Esophagus (tissue), 2 donors: ENCODE measurements around the gene PTOV1. TPM values are rescaled to one million over a fixed set of nuclear protein-coding genes. Genes with fewer than 3 reads are reported as not detected.
A peak's percentile ranks its signal among the peaks of the same experiment; 100 is the strongest.

Experiments
- H3K27ac ChIP-seq, 2 donors: one replicate each; pipeline ENCODE4 v1.5.1; 2013; ENCODE audit warnings: low read depth in 2 of 2, mild to moderate bottlenecking in 2 of 2, inconsistent platforms in 1 of 2, low read length in 1 of 2, moderate library complexity in 1 of 2
- H3K27me3 ChIP-seq, 2 donors: one replicate each; pipeline ENCODE4 v1.6.1; 2013; ENCODE audit warnings: low read length in 2 of 2, control low read depth in 1 of 2, mild to moderate bottlenecking in 1 of 2; ENCODE audit not compliant: insufficient read depth in 2 of 2, control insufficient read depth in 1 of 2
- H3K36me3 ChIP-seq, 2 donors: one replicate each; pipeline ENCODE4 v1.6.1; 2013; ENCODE audit warnings: low read length in 1 of 2; ENCODE audit not compliant: control insufficient read depth in 2 of 2, insufficient read depth in 2 of 2
- H3K4me1 ChIP-seq, 2 donors: one replicate each; pipeline ENCODE4 v1.6.1; 2013; ENCODE audit warnings: low read length in 1 of 2; ENCODE audit not compliant: control insufficient read depth in 2 of 2, insufficient read depth in 2 of 2
- H3K4me3 ChIP-seq, 2 donors: one replicate each; pipeline ENCODE4 v1.5.1; 2013; ENCODE audit warnings: low read length in 2 of 2, mild to moderate bottlenecking in 2 of 2, low read depth in 1 of 2, moderate library complexity in 1 of 2
- H3K9me3 ChIP-seq, 2 donors: one replicate each; pipeline ENCODE4 v1.6.1; 2013; ENCODE audit warnings: mild to moderate bottlenecking in 2 of 2, low read depth in 1 of 2, low read length in 1 of 2, moderate library complexity in 1 of 2; ENCODE audit not compliant: control insufficient read depth in 2 of 2, insufficient read depth in 1 of 2
- WGBS, 2 donors: extraction: QIAGEN DNeasy Blood & Tissue Kit; methylation state at CpG; one replicate each; pipeline ENCODE4 v1.1.7; 2013; 5-methylcytosine and 5-hydroxymethylcytosine counted together
- polyA plus RNA-seq, 2 donors: library from polyadenylated mRNA; stranded (reverse); fragments of 200-250 nt; gene quantifications; one replicate each; pipeline ENCODE4 v1.2.3, GENCODE V29; 2013
- donor health status: healthy with polysubstance abuse.
- donor health status: Bipolar disorder and iron deficiency.

Gene PTOV1
- polyA plus RNA-seq, 2 donors, result 59.1 to 92.8 TPM

GRCh38 chr19:49876422-49877019 is 25.6 kb downstream of the PTOV1 start:
- no peaks in the 10 kb centered on the region for H3K9me3 ChIP-seq
- H3K36me3 ChIP-seq, result peaks cover 13 to 26% of the 10 kb centered on the region in 2 donors
- WGBS, 2 donors, result 0 to 1% methylated on average over 46 of the region's 46 CpGs
- peaks cover 2 to 11% of the 10 kb centered on the region in 2 donors for H3K4me1 ChIP-seq
- H3K27me3 ChIP-seq, result no peaks in the 10 kb centered on the region
- peak overlapping the region; percentile 97 to 100 for H3K27ac ChIP-seq
- H3K4me3 ChIP-seq, result peak overlapping the region; percentile 94 to 96

- no peaks in the 10 kb centered on the region for H3K9me3 ChIP-seq
- peak within 1 kb of the TSS; percentile 94 to 96 for H3K4me3 ChIP-seq
- H3K27me3 ChIP-seq, result no peaks in the 10 kb centered on the region
- peaks cover 2 to 11% of the 10 kb centered on the region in 2 donors for H3K4me1 ChIP-seq
- peaks cover 11 to 31% of the 10 kb centered on the region in 2 donors for H3K36me3 ChIP-seq
- WGBS, 2 donors, result 0% methylated on average over 60 to 61 of the region's 61 CpGs
- peak within 1 kb of the TSS; percentile 97 to 100 for H3K27ac ChIP-seq
Observed at GRCh38 chr19:49877020-49877878, 26.3 kb downstream of the PTOV1 start, which contains the start of the genes AKT1S1 and TBC1D17. TSS of gene AKT1S1 (minus strand) at chr19:49877355. CDS start at chr19:49873295, 4,060 bp downstream. TSS of gene TBC1D17 (plus strand) at chr19:49877702. CDS start at chr19:49877724, 22 bp downstream.

DNA sequence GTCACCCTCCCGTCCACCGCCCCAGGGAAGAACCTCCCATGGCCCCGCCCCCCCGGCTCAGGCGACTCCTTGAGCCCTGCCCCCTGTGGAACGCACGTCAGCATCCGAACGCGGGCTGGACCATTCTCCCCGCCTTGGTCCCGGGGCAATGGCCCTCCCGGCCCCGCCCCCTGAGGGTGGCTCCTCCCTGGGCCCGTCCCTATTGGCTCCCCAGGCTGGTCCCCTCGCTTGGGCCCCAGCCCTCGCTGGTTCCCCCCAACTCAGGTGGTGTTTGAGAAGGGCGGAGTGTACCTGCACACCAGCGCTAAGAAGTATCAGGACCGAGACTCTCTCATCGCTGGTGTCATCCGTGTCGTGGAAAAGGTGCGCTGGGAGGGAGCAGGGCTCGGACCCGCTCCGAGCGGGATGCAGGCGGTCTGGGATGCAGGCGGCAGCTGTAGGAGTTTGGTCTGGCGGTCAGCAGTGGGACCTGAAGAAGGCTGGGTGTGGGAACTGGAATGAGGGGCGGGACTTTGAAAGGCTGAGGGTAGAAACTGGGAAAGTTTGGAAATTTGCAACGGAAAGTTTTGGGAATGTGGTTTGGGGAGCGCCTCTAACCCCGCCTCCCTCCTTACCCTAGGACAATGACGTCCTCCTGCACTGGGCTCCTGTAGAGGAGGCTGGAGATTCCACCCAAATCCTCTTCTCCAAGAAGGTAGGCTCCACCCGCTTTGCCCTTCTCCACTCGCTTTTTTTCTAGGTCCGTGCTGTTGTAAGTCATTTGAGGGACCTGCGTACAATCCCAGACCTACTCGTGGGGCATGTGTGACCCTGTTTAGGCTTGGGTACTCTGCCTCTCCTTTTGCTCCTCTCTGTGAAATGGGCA is 27.2 kb downstream of the PTOV1 start:
- no peaks in the 10 kb centered on the region for H3K27me3 ChIP-seq
- 6 to 9% methylated on average over 41 of the region's 41 CpGs for WGBS, 2 donors
- H3K36me3 ChIP-seq, result peaks cover 20 to 37% of the 10 kb centered on the region in 2 donors
- H3K4me3 ChIP-seq, result peak overlapping the region; percentile 64 to 67
- peak overlapping the region; percentile 97 to 100 for H3K27ac ChIP-seq
- peaks cover 2 to 11% of the 10 kb centered on the region in 2 donors for H3K4me1 ChIP-seq
- no peaks in the 10 kb centered on the region for H3K9me3 ChIP-seq

DNA sequence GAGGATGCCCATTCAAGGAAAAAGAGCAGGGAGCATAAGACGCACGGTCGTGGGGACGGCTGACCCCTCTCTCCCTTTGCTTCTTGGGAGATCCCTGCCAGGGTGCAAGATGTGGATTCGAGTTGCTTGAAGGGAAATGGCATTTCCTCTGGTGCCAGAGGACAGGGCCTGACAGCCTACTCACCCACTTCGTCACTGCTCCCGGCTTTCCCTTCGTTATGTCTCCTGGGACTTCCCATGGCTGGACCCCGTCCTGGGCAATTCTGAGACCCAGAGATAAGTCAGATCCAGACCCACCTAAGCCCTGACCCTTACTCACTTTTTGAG is 27.7 kb downstream of the PTOV1 start:
- no peaks in the 10 kb centered on the region for H3K9me3 ChIP-seq
- H3K27me3 ChIP-seq, result no peaks in the 10 kb centered on the region
- H3K36me3 ChIP-seq, result peaks cover 26 to 40% of the 10 kb centered on the region in 2 donors
- peak overlapping the region in 1 of 2 donors; percentile 64 for H3K4me3 ChIP-seq
- whole genome bisulfite sequencing, 2 donors, result 80 to 82% methylated on average over 9 of the region's 9 CpGs
- peak overlapping the region in 1 of 2 donors; percentile 100 for H3K27ac ChIP-seq
- peaks cover 2 to 11% of the 10 kb centered on the region in 2 donors for H3K4me1 ChIP-seq

DNA sequence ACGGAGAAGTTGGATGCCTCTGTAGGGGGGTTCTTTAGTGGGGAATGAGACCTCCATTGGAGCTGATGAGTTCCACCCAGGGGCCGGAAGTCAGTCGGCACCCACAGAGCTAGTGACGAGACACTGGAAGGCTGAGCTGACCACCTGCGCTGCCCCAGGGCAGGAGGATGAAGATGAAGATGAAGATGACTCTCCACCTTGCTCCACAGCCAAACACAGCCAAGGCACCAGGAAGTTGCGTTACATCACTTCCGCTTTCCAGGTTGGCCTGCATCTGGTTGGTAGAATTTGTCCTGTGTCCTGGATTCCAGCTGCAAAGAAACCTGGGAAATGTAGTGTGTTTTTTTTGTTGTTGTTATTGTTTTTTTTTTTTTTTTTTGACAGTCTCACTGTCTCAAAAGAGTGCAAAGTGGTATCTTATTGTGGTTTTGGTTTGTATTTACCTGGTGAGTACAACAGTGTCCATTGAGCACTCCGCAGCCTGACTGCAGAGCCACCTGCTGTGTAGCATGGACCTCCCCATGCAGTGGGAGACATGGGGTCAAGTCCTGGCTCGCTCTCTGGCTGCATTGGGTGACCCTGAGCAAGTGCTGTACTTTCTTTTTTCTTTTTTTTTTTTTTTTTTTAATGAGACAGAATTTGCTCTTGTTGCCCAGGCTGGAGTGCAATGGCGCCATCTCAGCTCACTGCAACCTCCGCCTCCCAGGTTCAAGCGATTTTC is 28.4 kb downstream of the PTOV1 start:
- Histone ChIP-seq H3K27ac (no peak overlapping the region), H3K36me3 (peaks cover 27 to 47% of the 10 kb centered on the region in 2 donors), H3K9me3 (no peaks in the 10 kb centered on the region), H3K4me1 (peaks cover under 1 to 11% of the 10 kb centered on the region in 2 donors), H3K27me3 (no peaks in the 10 kb centered on the region), H3K4me3 (no peak overlapping the region)
- 95 to 98% methylated on average over 12 of the region's 12 CpGs for WGBS, 2 donors

DNA sequence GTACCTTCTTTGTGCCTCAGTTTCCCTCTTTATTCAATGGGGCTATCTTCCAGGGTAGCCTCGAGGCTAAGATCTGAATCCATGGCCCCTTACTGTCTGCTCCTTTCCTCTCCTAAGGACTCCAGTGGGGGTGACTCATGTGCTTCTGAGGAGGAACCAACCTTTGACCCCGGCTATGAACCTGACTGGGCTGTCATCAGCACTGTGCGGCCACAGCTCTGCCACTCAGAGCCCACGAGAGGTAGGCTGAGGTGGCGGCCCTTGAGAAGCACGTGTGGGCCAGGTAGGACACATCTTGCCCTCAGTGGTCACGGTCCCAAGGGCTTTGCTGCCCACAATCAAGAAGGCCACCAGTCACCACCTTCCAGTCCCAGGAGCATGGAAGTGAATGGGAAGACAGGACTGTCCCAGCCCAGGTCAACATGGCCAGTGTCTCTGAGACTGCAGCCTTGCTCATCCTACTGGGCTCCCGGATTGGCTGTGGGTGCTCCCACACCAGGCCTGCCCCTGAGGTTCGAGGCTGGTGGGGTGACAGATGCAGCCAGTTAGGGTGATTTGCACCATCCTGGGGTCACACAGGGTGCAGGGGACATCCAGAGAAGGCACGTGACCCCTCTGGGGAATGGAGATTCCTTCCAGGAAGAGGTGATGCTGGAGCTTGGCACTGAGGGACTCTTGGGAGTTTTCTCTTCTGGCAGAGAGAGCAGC is 29.4 kb downstream of the PTOV1 start:
- H3K4me3 ChIP-seq, result no peak overlapping the region
- no peaks in the 10 kb centered on the region for H3K9me3 ChIP-seq
- H3K36me3 ChIP-seq, result peaks cover 30 to 53% of the 10 kb centered on the region in 2 donors
- H3K27ac ChIP-seq, result no peak overlapping the region
- 90 to 92% methylated on average over 10 of the region's 10 CpGs for WGBS, 2 donors
- H3K27me3 ChIP-seq, result no peaks in the 10 kb centered on the region
- H3K4me1 ChIP-seq, result peaks cover 0 to 8% of the 10 kb centered on the region in 2 donors

DNA sequence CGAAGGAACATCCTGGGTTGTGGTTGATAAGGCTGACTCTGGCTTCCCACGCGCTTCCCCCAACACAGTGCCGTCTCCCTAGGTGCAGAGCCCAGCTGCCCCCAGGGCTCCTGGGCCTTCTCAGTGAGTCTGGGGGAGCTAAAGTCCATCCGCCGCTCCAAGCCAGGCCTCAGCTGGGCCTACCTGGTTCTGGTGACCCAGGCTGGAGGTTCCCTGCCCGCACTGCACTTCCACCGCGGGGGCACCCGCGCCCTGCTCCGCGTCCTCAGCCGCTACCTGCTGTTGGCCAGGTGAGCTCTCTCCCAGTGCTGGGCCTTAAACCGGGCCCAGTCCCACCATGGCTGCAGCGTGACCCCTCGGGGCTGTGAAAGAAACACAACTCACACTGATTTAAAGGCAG is 30.2 kb downstream of the PTOV1 start:
- Histone ChIP-seq H3K4me1 (peaks cover 0 to 2% of the 10 kb centered on the region in 2 donors), H3K9me3 (no peaks in the 10 kb centered on the region), H3K36me3 (peaks cover 30 to 53% of the 10 kb centered on the region in 2 donors), H3K27me3 (no peaks in the 10 kb centered on the region), H3K27ac (no peak overlapping the region), H3K4me3 (no peak overlapping the region)
- WGBS, 2 donors, result 96 to 97% methylated on average over 17 of the region's 17 CpGs

DNA sequence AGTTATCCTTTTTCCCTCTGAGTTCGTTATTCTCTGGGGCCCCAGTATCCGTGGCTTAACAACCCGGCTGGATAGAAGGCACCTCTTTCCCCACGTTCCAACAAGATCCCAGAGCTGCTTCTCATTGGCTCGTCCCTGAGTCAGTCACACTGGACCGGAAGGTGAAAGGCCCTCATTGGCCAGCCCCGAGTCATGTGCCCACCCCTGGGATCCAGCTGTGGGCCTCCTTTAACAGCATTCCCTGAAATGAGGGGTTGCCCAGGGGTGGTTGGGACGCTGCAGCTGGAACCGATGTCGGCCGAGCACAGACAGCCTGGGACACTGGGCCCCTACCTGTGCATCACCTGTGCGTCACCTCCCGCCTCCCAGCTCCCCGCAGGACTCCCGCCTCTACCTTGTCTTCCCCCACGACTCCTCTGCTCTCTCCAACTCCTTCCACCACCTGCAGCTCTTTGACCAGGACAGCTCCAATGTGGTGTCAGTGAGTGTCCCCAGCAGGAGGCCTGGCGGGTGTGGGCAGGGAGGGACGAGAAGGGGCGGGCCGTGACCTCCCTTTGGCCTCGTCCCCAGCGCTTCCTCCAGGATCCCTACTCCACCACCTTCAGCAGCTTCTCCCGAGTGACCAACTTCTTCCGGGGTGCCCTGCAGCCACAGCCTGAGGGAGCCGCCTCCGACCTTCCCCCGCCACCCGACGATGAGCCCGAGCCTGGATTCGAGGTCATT is 30.9 kb downstream of the PTOV1 start:
- 90% methylated on average over 31 of the region's 31 CpGs for WGBS, 2 donors
- no peaks in the 10 kb centered on the region for H3K9me3 ChIP-seq

More for the DNA sequence above, 30.9 kb downstream of the PTOV1 start:
- Histone ChIP-seq H3K36me3 (peaks cover 30 to 55% of the 10 kb centered on the region in 2 donors), H3K4me1 (peaks cover 0 to 2% of the 10 kb centered on the region in 2 donors), H3K4me3 (no peak overlapping the region), H3K27me3 (no peaks in the 10 kb centered on the region), H3K27ac (no peak overlapping the region)
